Daoy (cell line): Measurements from ENCODE around the gene SELENOI. TPM values are rescaled to one million over a fixed set of nuclear protein-coding genes. Genes with fewer than 3 reads are reported as not detected.
"Not testable (repeated sequence)": the region's sequence is repeated elsewhere in the genome, so short reads cannot be mapped to it uniquely, and the experiment has no call there.

Source experiments
- DNase-seq: peaks from one replicate; pipeline ENCODE4 v3.0.0-alpha.2; 2015; ENCODE audit warnings: low read depth
- total RNA-seq: library from RNA; depleted of rRNA; stranded (reverse); fragments of >200 nt; shearing (Covaris generic); gene quantifications from 2 replicates; pipeline ENCODE4 v1.2.3, GENCODE V29; 2014; rRNA removed

The SELENOI gene
- total RNA-seq, result 26.1 and 33.2 TPM in 2 replicates

GRCh38 chr2:26345545-26346453 is at the start of gene SELENOI:
Gene SELENOI, plus strand, starts transcription at chr2:26346143. Its CDS starts 90 bp downstream, at chr2:26346233.
- peak; percentile 100 for DNase-seq

- DNase-seq, result no peak
Observed at GRCh38 chr2:26297061-26297460, 48.9 kb upstream of the SELENOI start.

- DNase-seq, result no peak
Observed at GRCh38 chr2:26298286-26298637, 47.7 kb upstream of the SELENOI start.

- peak; percentile 53 for DNase-seq
Observed at GRCh38 chr2:26298638-26299393, 47.1 kb upstream of the SELENOI start.

GRCh38 chr2:26299471-26300101 is 46.4 kb upstream of the SELENOI start:
- peak; percentile 60 for DNase-seq

GRCh38 chr2:26300234-26300925 is 45.6 kb upstream of the SELENOI start:
- no peak for DNase-seq

- DNase-seq, result no peak
Observed at GRCh38 chr2:26302846-26303245, 43.1 kb upstream of the SELENOI start.

GRCh38 chr2:26305094-26305493 is 40.8 kb upstream of the SELENOI start:
- DNase-seq, result not testable (repeated sequence)

GRCh38 chr2:26305540-26305939 is 40.4 kb upstream of the SELENOI start:
- DNase-seq, result no peak

GRCh38 chr2:26309921-26310320 is 36.0 kb upstream of the SELENOI start:
- DNase-seq, result no peak

GRCh38 chr2:26312471-26312870 is 33.5 kb upstream of the SELENOI start:
- DNase-seq, result no peak

GRCh38 chr2:26313446-26313845 is 32.5 kb upstream of the SELENOI start:
- no peak for DNase-seq

GRCh38 chr2:26314243-26314642 is 31.7 kb upstream of the SELENOI start:
- no peak for DNase-seq

- no peak for DNase-seq
Observed at GRCh38 chr2:26316041-26316440, 29.9 kb upstream of the SELENOI start.

GRCh38 chr2:26316845-26317244 is 29.1 kb upstream of the SELENOI start:
- DNase-seq, result no peak

- DNase-seq, result no peak
Observed at GRCh38 chr2:26317377-26318105, 28.4 kb upstream of the SELENOI start.

GRCh38 chr2:26318950-26319349 is 27.0 kb upstream of the SELENOI start:
- no peak for DNase-seq

- not testable (repeated sequence) for DNase-seq
Observed at GRCh38 chr2:26324479-26324878, 21.5 kb upstream of the SELENOI start.

- DNase-seq, result no peak
Observed at GRCh38 chr2:26324903-26325302, 21.0 kb upstream of the SELENOI start.

- peak; percentile 35 for DNase-seq
Observed at GRCh38 chr2:26325851-26326250, 20.1 kb upstream of the SELENOI start.

GRCh38 chr2:26326514-26326913 is 19.4 kb upstream of the SELENOI start:
- DNase-seq, result no peak
